CD4-positive, CD25-positive, alpha-beta regulatory T cell (primary cell): ENCODE measurements around the gene OTULIN. TPM values are rescaled to one million over a fixed set of nuclear protein-coding genes. Genes with fewer than 3 reads are reported as not detected.

Experiments
- ATAC-seq, 2 donors: fragments of 150-1000 bp; cut with Tn5 transposase; one replicate each; pipeline ENCODE4 v1.10.0; 2021; ENCODE audit warnings: low read depth in 2 of 2, moderate number of reproducible peaks in 2 of 2, moderate library complexity in 1 of 2
- DNase-seq, 3 donors: peaks; one replicate each; pipeline versions ENCODE4 v3.0.0 to v3.0.0-alpha.2; 2012 to 2022; ENCODE audit warnings: mixed read lengths in 1 of 3
- H3K27ac ChIP-seq: one replicate; pipeline ENCODE4 v1.7.0; 2013; ENCODE audit warnings: mild to moderate bottlenecking, low read length; ENCODE audit not compliant: insufficient read depth, poor library complexity, severe bottlenecking
- H3K27me3 ChIP-seq: one replicate; pipeline ENCODE4 v1.7.0; 2013; ENCODE audit warnings: low read length; ENCODE audit not compliant: control insufficient read depth, insufficient read depth
- H3K36me3 ChIP-seq: one replicate; pipeline ENCODE4 v1.7.0; 2013; ENCODE audit warnings: mild to moderate bottlenecking, low read length, moderate library complexity; ENCODE audit not compliant: control insufficient read depth, insufficient read depth
- H3K4me1 ChIP-seq: 2 replicates; pipeline ENCODE4 v1.7.0; 2013; ENCODE audit warnings: mild to moderate bottlenecking, low read length; ENCODE audit not compliant: insufficient read depth, control insufficient read depth, poor library complexity, severe bottlenecking
- H3K4me3 ChIP-seq: one replicate; pipeline ENCODE4 v1.7.0; 2013; ENCODE audit warnings: low read depth, mild to moderate bottlenecking, low read length, moderate library complexity
- H3K9me3 ChIP-seq, 2 experiments: 1 replicate in 1 of 2; 2 replicates in 1 of 2; pipeline ENCODE4 v1.7.0; 2013; ENCODE audit warnings: low read length in 2 of 2, mild to moderate bottlenecking in 1 of 2, moderate library complexity in 1 of 2; ENCODE audit not compliant: control insufficient read depth in 2 of 2
- H3K27ac Mint-ChIP-seq, 3 donors: one replicate each; pipeline ENCODE4 v1.8.0; 2020 to 2022; ENCODE audit warnings: mild to moderate bottlenecking in 3 of 3, mixed read lengths in 3 of 3, moderate library complexity in 2 of 3
- H3K27me3 Mint-ChIP-seq: one replicate; pipeline ENCODE4 v1.8.0; 2022; ENCODE audit warnings: mild to moderate bottlenecking, mixed read lengths
- H3K36me3 Mint-ChIP-seq: one replicate; pipeline ENCODE4 v1.8.0; 2020; ENCODE audit warnings: mixed read lengths
- H3K4me1 Mint-ChIP-seq, 4 donors: one replicate each; pipeline ENCODE4 v1.8.0; 2020 to 2022; ENCODE audit warnings: mixed read lengths in 4 of 4, mild to moderate bottlenecking in 1 of 4
- H3K4me3 Mint-ChIP-seq, 4 donors: one replicate each; pipeline ENCODE4 v1.8.0; 2020 to 2022; ENCODE audit warnings: mild to moderate bottlenecking in 4 of 4, mixed read lengths in 4 of 4, moderate library complexity in 3 of 4
- H3K9me3 Mint-ChIP-seq, 7 donors: one replicate each; pipeline ENCODE4 v1.8.0; 2020 to 2022; ENCODE audit warnings: mixed read lengths in 7 of 7, mild to moderate bottlenecking in 3 of 7, moderate library complexity in 2 of 7
- polyA plus RNA-seq, 4 donors: library from polyadenylated mRNA; unstranded; fragments of 300-500 nt; fragmentation: Illumina TruSeq; gene quantifications; one replicate each; pipeline ENCODE4 v1.2.3, GENCODE V29; 2021
- total RNA-seq: library from RNA; stranded (reverse); gene quantifications from one replicate; pipeline ENCODE4 v1.2.3, GENCODE V29; 2022

Gene OTULIN
- total and polyA plus RNA-seq, 5 donors from 2014 or later, result 22.8 to 109 (median 27.0) TPM

DNA sequence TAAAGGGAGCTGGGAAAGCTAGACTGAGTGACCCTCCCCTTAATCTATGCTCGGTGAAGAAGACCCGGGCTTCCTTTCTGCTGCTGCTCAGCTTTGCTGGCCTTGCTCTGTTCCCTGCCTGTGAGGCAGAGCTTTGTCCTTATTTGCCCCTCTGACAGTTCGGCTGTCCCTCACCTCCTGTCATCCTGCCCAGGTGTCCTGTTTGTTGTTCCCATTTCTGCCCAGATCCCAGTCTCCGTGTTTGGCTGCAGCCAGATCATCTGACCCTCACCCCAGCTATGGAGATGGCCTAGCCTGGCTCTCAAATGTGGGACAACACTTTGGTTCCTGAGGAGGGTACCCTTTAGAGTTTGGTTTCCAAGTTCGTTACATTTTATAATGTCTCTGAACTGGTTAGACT lies 20.2 kb downstream of the OTULIN start:
- no peak overlapping the region for H3K4me3 Mint-ChIP-seq
- no peaks in the 10 kb centered on the region for H3K27me3 Mint-ChIP-seq
- peaks cover 19 to 36% (median 22%) of the 10 kb centered on the region in 4 donors for H3K4me1 Mint-ChIP-seq
- Histone ChIP-seq H3K27ac (no peak overlapping the region), H3K9me3 (peaks cover 0 to under 1% of the 10 kb centered on the region in 2 experiments), H3K36me3 (peaks cover 89% of the 10 kb centered on the region), H3K4me3 (no peak overlapping the region), H3K27me3 (no peaks in the 10 kb centered on the region), H3K4me1 (peaks cover 14% of the 10 kb centered on the region)
- no peaks in the 10 kb centered on the region for H3K9me3 Mint-ChIP-seq
- ATAC-seq (no peak), DNase-seq (no peak)
- peak overlapping the region in 2 of 3 donors; percentile 30 to 38 for H3K27ac Mint-ChIP-seq
- H3K36me3 Mint-ChIP-seq, result peaks cover 51% of the 10 kb centered on the region

GRCh38 chr5:14685757-14686156 lies 21.2 kb downstream of the OTULIN start:
- peaks cover 89% of the 10 kb centered on the region for H3K36me3 ChIP-seq

DNA sequence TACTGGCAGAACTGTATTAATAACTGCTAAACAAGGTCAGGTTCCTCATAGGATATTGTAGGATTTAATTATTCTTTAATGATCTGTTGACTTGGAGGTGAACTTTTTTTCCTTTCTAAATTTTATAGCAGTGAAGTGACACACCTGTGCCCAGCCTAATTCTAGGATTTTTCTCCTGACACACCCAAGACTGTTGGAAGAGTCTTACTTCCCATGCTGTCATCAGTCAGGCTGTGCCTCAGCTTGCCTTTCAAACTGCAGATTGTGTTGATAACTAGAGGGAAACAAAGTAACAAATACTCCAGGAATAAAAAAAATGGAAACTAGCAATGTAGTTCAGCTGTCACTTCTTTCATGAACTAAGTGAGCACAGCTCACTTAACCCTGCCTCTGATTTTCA lies 22.0 kb downstream of the OTULIN start:
- H3K4me1 Mint-ChIP-seq, result peaks cover 17 to 35% (median 20%) of the 10 kb centered on the region in 4 donors
- no peaks in the 10 kb centered on the region for H3K27me3 Mint-ChIP-seq

More at GRCh38 chr5:14685757-14686156, 21.2 kb downstream of the OTULIN start:
- Histone ChIP-seq H3K27me3 (no peaks in the 10 kb centered on the region), H3K9me3 (peaks cover 5 to 8% of the 10 kb centered on the region in 2 experiments), H3K4me1 (peaks cover 14% of the 10 kb centered on the region), H3K27ac (peak overlapping the region; percentile 53), H3K4me3 (peak overlapping the region; percentile 74)
- Mint-ChIP-seq H3K4me1 (peaks cover 14 to 32% (median 21%) of the 10 kb centered on the region in 4 donors), H3K27ac (peak overlapping the region; percentile 66 to 86 (median 76)), H3K9me3 (peaks cover 0 to 5% (median 0%) of the 10 kb centered on the region in 7 donors), H3K27me3 (no peaks in the 10 kb centered on the region), H3K4me3 (peak overlapping the region; percentile 11 to 83 (median 46)), H3K36me3 (peaks cover 56% of the 10 kb centered on the region)
- peak; percentile 78 to 84 for ATAC-seq
- peak; percentile 20 to 76 (median 68) for DNase-seq

GRCh38 chr5:14687023-14687665 lies 22.6 kb downstream of the OTULIN start:
- peaks cover 89% of the 10 kb centered on the region for H3K36me3 ChIP-seq
- peaks cover 57% of the 10 kb centered on the region for H3K36me3 Mint-ChIP-seq
- H3K27me3 Mint-ChIP-seq, result no peaks in the 10 kb centered on the region

More for the DNA sequence above, 22.0 kb downstream of the OTULIN start:
- DNase-seq (no peak), ATAC-seq (no peak)
- H3K4me3 Mint-ChIP-seq, result peak overlapping the region in 2 of 4 donors; percentile 12 to 41
- peak overlapping the region; percentile 26 to 86 (median 71) for H3K27ac Mint-ChIP-seq
- peaks cover 57% of the 10 kb centered on the region for H3K36me3 Mint-ChIP-seq
- peaks cover 12% of the 10 kb centered on the region for H3K4me1 ChIP-seq
- no peak overlapping the region for H3K4me3 ChIP-seq
- no peaks in the 10 kb centered on the region for H3K27me3 ChIP-seq
- peaks cover 0 to 7% (median 0%) of the 10 kb centered on the region in 7 donors for H3K9me3 Mint-ChIP-seq
- peaks cover 89% of the 10 kb centered on the region for H3K36me3 ChIP-seq
- H3K27ac ChIP-seq, result no peak overlapping the region
- peaks cover 5 to 8% of the 10 kb centered on the region in 2 experiments for H3K9me3 ChIP-seq

DNA sequence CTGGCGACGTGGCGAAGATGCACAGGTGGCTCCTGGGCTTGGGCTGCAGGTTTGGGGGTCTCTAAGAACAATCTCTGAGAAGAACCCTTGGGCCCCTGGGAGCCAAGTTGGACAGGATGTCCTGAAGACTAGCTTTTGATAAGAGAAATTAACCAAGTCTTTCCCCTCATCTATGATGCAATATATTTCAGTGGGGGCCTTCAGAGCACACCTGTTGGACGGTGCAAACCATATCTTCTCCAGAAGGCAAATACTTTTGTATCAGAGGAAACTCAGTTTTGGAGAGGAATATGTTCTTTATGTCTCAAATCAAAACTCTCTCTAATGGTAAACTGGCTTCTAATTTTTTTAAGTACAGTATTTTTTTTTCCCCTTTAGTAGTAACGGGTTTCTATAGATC lies 28.6 kb downstream of the OTULIN start:
- Mint-ChIP-seq H3K4me3 (no peak overlapping the region), H3K4me1 (peaks cover 14 to 39% (median 23%) of the 10 kb centered on the region in 4 donors), H3K9me3 (peaks cover 0 to 7% (median 0%) of the 10 kb centered on the region in 7 donors), H3K27ac (no peak overlapping the region), H3K36me3 (peaks cover 76% of the 10 kb centered on the region), H3K27me3 (no peaks in the 10 kb centered on the region)
- Histone ChIP-seq H3K9me3 (peaks cover 5 to 8% of the 10 kb centered on the region in 2 experiments), H3K36me3 (peaks cover 97% of the 10 kb centered on the region), H3K4me3 (no peak overlapping the region), H3K27me3 (no peaks in the 10 kb centered on the region), H3K27ac (no peak overlapping the region), H3K4me1 (no peaks in the 10 kb centered on the region)
- DNase-seq (no peak), ATAC-seq (no peak)

More at GRCh38 chr5:14687023-14687665, 22.6 kb downstream of the OTULIN start:
- Mint-ChIP-seq H3K4me3 (peak overlapping the region in 1 of 4 donors; percentile 25), H3K4me1 (peaks cover 17 to 38% (median 18%) of the 10 kb centered on the region in 4 donors), H3K9me3 (peaks cover 0 to 7% (median 0%) of the 10 kb centered on the region in 7 donors), H3K27ac (peak overlapping the region; percentile 70 to 86 (median 71))
- Histone ChIP-seq H3K9me3 (peaks cover 5 to 8% of the 10 kb centered on the region in 2 experiments), H3K27ac (no peak overlapping the region), H3K4me1 (peaks cover 10% of the 10 kb centered on the region), H3K4me3 (no peak overlapping the region), H3K27me3 (no peaks in the 10 kb centered on the region)
- no peak for ATAC-seq
- no peak for DNase-seq

DNA sequence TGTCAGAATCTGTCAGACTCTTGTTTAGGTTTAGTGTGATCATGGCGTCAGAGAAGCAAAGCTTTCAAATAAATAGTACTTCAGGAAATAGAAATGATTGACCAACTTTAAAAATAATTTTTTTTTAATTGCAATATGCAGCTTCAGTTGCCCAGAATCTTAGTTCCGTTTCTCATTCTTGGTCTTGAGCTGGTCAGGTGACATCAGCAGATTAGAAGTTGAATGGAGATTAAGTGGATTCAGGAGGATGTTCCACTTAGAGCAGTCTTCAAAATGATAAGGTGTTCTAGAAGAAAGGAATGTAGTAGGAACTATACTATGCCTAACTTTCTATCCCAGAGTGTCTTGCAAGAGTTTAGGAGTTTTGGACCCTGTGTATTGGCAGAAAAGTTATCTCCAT lies 30.6 kb downstream of the OTULIN start:
- H3K9me3 Mint-ChIP-seq, result peaks cover 0 to 5% (median 0%) of the 10 kb centered on the region in 7 donors
- H3K4me1 Mint-ChIP-seq, result peaks cover 18 to 58% (median 34%) of the 10 kb centered on the region in 4 donors
- Histone ChIP-seq H3K27ac (no peak overlapping the region), H3K27me3 (no peaks in the 10 kb centered on the region), H3K4me1 (no peaks in the 10 kb centered on the region), H3K9me3 (peaks cover 3 to 4% of the 10 kb centered on the region in 2 experiments), H3K4me3 (no peak overlapping the region), H3K36me3 (peaks cover 93% of the 10 kb centered on the region)
- peak overlapping the region in 2 of 3 donors; percentile 59 to 84 for H3K27ac Mint-ChIP-seq
- H3K36me3 Mint-ChIP-seq, result peaks cover 81% of the 10 kb centered on the region
- DNase-seq (no peak), ATAC-seq (no peak)
- H3K27me3 Mint-ChIP-seq, result no peaks in the 10 kb centered on the region
- H3K4me3 Mint-ChIP-seq, result no peak overlapping the region

DNA sequence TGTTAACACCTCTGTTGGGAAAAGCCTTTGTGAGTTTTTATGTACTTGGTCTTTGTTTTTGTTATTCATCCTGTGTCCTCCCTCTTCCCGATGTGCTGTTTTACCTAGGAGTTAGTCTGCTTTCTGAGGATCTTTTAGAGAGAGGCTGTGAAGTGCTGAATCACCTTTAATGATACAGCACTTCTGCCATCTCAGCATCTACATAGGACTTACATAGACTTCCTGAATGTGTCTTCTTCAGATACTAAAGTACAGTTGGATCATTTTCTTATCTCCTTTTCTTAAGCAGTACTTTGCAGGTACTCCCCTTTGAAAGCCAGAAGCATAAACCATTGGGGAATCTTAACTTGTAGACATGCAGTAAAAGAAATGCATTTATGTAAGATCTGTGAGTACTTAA lies 31.5 kb downstream of the OTULIN start:
- H3K36me3 Mint-ChIP-seq, result peaks cover 78% of the 10 kb centered on the region
- H3K27ac Mint-ChIP-seq, result peak overlapping the region; percentile 2 to 84 (median 65)
- DNase-seq, result no peak
- Histone ChIP-seq H3K4me1 (peaks cover 6% of the 10 kb centered on the region), H3K9me3 (no peaks in the 10 kb centered on the region), H3K4me3 (no peak overlapping the region), H3K27ac (no peak overlapping the region), H3K27me3 (no peaks in the 10 kb centered on the region), H3K36me3 (peaks cover 87% of the 10 kb centered on the region)
- peaks cover 0 to 5% (median 0%) of the 10 kb centered on the region in 7 donors for H3K9me3 Mint-ChIP-seq
- H3K4me1 Mint-ChIP-seq, result peaks cover 18 to 64% (median 38%) of the 10 kb centered on the region in 4 donors
- H3K27me3 Mint-ChIP-seq, result no peaks in the 10 kb centered on the region
- ATAC-seq, result no peak
- peak overlapping the region in 1 of 4 donors; percentile 9 for H3K4me3 Mint-ChIP-seq
